Nephron (organoid): Measurements from ENCODE around the gene KSR2.
A peak's percentile ranks its signal among the peaks of the same experiment; 100 is the strongest.

Source experiments
- H3K27ac Mint-ChIP-seq, 3 experiments: 2 replicates each; pipeline ENCODE4 v1.8.0; 2020; ENCODE audit warnings: mixed read lengths in 3 of 3, mild to moderate bottlenecking in 2 of 3, moderate library complexity in 1 of 3
- H3K27me3 Mint-ChIP-seq: 2 replicates; pipeline ENCODE4 v1.8.0; 2021; ENCODE audit warnings: low read depth, mild to moderate bottlenecking, moderate library complexity, mixed read lengths
- H3K36me3 Mint-ChIP-seq: 2 replicates; pipeline ENCODE4 v1.8.0; 2020; ENCODE audit warnings: low read depth, mixed read lengths
- H3K4me1 Mint-ChIP-seq: 2 replicates; pipeline ENCODE4 v1.8.0; 2020; ENCODE audit warnings: mixed read lengths
- H3K4me3 Mint-ChIP-seq, 3 experiments: 2 replicates each; pipeline ENCODE4 v1.8.0; 2020; ENCODE audit warnings: mild to moderate bottlenecking in 3 of 3, mixed read lengths in 3 of 3, moderate library complexity in 2 of 3
- H3K9me3 Mint-ChIP-seq: 2 replicates; pipeline ENCODE4 v1.8.0; 2020; ENCODE audit warnings: mixed read lengths
- TF ChIP-seq, protein P1 (sequence below), 3 experiments: fragments of 200-600 bp; sonication (generic); IDR thresholded peaks; one replicate each; pipeline ENCODE4 v1.5.0; 2021; ENCODE audit warnings: antibody characterized with exemption in 3 of 3; ENCODE audit not compliant: unreplicated experiment in 3 of 3

Gene KSR2

DNA sequence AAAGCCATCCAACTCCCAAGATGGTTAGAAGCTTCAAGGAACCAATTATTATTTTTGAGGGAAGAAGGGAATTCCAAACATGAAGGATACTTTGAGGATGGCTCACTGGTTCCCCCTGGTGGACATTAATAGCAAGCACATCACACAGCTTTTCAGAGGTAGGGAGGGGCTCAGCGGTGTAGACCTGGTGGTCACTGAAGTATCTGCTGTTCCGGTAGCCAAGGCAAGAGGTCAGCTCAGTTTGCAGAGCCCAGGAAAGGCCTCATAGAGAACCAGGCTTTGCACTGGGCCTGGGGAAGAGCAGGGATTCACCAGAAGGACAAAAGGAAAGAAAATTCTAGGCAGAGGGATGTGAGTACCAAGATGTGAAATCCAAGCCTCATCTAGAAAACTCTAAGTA lies 118.7 kb downstream of the KSR2 start:
- Mint-ChIP-seq H3K9me3 (peaks cover 4% of the 10 kb centered on the region), H3K4me3 (no peak overlapping the region), H3K27me3 (peaks cover 37% of the 10 kb centered on the region), H3K36me3 (no peaks in the 10 kb centered on the region), H3K27ac (no peak overlapping the region), H3K4me1 (peaks cover 5% of the 10 kb centered on the region)
- TF ChIP-seq, protein P1, sequence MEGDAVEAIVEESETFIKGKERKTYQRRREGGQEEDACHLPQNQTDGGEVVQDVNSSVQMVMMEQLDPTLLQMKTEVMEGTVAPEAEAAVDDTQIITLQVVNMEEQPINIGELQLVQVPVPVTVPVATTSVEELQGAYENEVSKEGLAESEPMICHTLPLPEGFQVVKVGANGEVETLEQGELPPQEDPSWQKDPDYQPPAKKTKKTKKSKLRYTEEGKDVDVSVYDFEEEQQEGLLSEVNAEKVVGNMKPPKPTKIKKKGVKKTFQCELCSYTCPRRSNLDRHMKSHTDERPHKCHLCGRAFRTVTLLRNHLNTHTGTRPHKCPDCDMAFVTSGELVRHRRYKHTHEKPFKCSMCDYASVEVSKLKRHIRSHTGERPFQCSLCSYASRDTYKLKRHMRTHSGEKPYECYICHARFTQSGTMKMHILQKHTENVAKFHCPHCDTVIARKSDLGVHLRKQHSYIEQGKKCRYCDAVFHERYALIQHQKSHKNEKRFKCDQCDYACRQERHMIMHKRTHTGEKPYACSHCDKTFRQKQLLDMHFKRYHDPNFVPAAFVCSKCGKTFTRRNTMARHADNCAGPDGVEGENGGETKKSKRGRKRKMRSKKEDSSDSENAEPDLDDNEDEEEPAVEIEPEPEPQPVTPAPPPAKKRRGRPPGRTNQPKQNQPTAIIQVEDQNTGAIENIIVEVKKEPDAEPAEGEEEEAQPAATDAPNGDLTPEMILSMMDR (IDR thresholded peaks at IDR 0.05; ENCODE audit: unreplicated experiment in 3 of 3), result peak; percentile 82 to 87 (median 83)

DNA sequence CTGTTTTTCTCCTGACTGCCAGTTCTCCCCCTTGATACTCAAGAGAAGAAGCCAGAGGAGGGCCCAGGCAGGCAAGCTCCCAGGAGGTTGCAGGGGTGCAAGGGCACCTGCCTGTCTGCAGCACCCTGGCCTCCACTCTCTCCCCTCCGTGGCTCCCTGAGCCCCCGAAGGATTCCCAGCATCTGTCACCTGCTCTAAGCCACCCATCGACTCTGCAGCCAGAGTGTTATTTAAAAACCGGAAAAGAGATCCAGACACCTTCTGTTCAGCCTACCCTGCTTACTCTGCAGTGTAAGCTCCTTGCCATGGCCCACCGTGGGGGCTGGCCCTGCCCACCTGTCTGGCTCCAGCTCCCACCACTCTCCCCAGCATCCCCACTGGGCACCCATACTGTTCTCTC lies 121.4 kb downstream of the KSR2 start:
- H3K4me3 Mint-ChIP-seq, result no peak overlapping the region
- peaks cover 5% of the 10 kb centered on the region for H3K4me1 Mint-ChIP-seq
- no peak overlapping the region for H3K27ac Mint-ChIP-seq
- peaks cover 49% of the 10 kb centered on the region for H3K27me3 Mint-ChIP-seq
- TF ChIP-seq, protein P1 (IDR thresholded peaks at IDR 0.05; ENCODE audit: unreplicated experiment in 3 of 3), result no peak
- H3K9me3 Mint-ChIP-seq, result peaks cover 12% of the 10 kb centered on the region
- no peaks in the 10 kb centered on the region for H3K36me3 Mint-ChIP-seq

DNA sequence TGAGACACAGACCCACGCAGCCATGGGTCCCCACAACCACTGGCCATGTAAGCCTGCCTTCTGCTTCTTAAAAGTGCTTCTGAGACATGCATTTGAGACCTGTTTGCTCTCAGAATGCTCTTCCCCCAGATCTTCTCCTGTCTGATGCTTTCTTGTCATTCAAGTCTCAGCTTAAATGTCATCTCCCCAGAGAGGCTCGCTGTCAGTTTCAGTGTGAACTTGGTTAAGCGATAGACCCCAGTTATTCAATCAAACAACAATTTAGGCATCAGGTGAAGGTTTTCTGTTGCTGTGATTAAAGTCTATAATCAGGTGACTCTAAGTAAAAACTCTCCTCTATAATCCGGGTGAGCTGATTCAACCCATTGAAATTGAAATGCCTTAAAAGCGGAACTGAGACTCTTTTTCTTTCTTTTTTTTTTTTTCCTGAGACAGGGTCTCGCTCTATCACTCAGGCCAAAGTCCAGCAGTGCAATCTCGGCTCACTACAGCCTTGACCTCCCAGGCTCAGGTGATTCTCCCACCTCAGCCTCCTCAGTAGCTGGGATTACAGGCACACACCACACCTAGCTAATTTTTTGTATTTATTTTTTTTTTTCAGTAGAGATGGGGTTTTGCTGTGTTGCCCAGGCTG lies 123.4 kb downstream of the KSR2 start:
- TF ChIP-seq, protein P1 (IDR thresholded peaks at IDR 0.05; ENCODE audit: unreplicated experiment in 3 of 3), result no peak
- peaks cover 63% of the 10 kb centered on the region for H3K27me3 Mint-ChIP-seq
- peaks cover 16% of the 10 kb centered on the region for H3K9me3 Mint-ChIP-seq
- peaks cover 5% of the 10 kb centered on the region for H3K4me1 Mint-ChIP-seq
- no peak overlapping the region for H3K4me3 Mint-ChIP-seq
- H3K27ac Mint-ChIP-seq, result no peak overlapping the region
- H3K36me3 Mint-ChIP-seq, result no peaks in the 10 kb centered on the region

DNA sequence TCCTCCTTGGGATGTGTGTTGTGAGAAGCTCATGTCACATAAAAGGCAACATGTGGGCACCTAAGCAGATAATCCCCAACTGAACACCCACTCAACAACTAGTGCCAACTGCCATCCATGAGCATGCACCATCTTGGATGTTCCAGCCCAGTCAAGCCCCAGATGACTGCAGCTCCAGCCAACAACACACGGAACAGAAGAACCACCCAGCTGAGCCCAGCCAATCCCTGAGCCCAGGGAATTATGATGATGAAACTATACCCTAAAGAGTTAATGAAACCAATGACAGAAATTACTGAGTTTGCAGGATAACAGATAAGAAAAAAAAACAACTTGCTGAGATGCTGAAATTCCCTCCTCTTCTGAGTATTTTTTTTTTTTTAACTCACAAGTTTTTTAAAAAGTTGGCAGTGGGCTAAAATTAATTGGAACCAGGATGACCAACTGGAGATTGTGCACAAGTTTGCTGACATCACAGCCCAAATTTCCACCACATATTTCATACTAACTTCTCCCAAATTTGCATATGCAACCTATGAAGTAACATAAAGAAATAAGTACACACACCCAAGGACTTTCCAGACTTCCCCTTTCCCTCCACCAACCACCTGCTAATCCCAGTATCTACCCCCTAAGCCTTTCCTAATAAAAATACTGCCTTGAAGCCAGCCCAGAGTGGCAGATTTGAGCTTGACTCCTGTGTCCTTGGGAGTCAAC lies 124.5 kb downstream of the KSR2 start:
- peaks cover 5% of the 10 kb centered on the region for H3K4me1 Mint-ChIP-seq
- H3K27me3 Mint-ChIP-seq, result peaks cover 59% of the 10 kb centered on the region
- peaks cover 16% of the 10 kb centered on the region for H3K9me3 Mint-ChIP-seq
- no peaks in the 10 kb centered on the region for H3K36me3 Mint-ChIP-seq
- TF ChIP-seq, protein P1 (IDR thresholded peaks at IDR 0.05; ENCODE audit: unreplicated experiment in 3 of 3), result no peak
- H3K4me3 Mint-ChIP-seq, result no peak overlapping the region
- H3K27ac Mint-ChIP-seq, result no peak overlapping the region

DNA sequence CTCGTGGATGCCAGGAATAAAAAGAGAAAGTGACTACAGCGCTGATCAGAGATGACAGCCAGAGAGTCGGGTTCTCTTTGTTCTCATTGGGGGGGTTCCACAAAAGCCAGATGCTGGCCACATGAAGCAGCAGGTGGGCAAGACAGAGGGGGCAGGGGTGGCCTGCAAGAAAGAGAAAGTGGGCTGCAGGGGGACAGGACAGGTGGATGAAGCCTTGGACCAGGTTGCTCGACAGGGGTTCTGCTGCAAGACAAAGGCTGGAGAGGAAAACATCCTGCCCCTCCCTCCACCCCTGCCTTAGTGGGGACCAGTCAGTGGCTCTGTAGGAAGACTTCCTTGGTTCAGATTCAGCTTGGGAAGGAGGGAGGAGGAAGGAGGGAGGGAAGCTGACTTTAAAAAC lies 126.2 kb downstream of the KSR2 start:
- Mint-ChIP-seq H3K27ac (no peak overlapping the region), H3K27me3 (peaks cover 65% of the 10 kb centered on the region), H3K9me3 (peaks cover 16% of the 10 kb centered on the region), H3K4me1 (no peaks in the 10 kb centered on the region), H3K4me3 (no peak overlapping the region), H3K36me3 (no peaks in the 10 kb centered on the region)
- TF ChIP-seq, protein P1 (IDR thresholded peaks at IDR 0.05; ENCODE audit: unreplicated experiment in 3 of 3), result no peak

DNA sequence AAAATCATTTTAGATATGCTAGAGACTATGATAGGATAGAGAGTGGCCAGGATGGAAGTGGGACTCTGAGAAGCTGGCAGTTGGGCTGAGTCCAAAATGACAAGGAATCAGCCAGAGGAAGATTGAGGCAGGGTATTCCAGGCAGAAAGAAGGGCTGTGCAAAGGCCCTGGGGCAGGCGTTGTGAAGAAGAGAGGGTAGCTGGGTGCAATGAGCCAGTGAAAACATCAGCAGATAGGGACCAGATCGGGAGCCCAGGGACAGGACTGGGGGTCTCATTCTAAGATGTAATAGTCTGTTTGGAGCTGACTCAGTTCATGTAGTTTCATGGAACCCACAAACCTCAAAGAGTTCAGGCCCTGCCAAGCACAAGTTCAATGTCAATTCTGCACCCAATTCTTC lies 126.6 kb downstream of the KSR2 start:
- TF ChIP-seq, protein P1 (IDR thresholded peaks at IDR 0.05; ENCODE audit: unreplicated experiment in 3 of 3), result no peak
- Mint-ChIP-seq H3K4me3 (no peak overlapping the region), H3K27ac (no peak overlapping the region), H3K9me3 (peaks cover 16% of the 10 kb centered on the region), H3K36me3 (no peaks in the 10 kb centered on the region), H3K27me3 (peaks cover 69% of the 10 kb centered on the region), H3K4me1 (no peaks in the 10 kb centered on the region)
